22Rv1 (cell line): Measurements from ENCODE around the gene PON3.

Experiments
- CTCF ChIP-seq: fragments of 450-650 bp; IDR thresholded peaks from 2 replicates; pipeline ENCODE4 v1.5.1; 2017; ENCODE audit warnings: mild to moderate bottlenecking
- ZFX ChIP-seq: fragments of 450-650 bp; IDR thresholded peaks from 2 replicates; pipeline ENCODE4 v1.6.1; 2017; ENCODE audit warnings: antibody characterized with exemption, borderline replicate concordance

- no peak for TF ChIP-seq CTCF
- no peak for TF ChIP-seq ZFX
Observed at GRCh38 chr7:95309951-95310350, 86.2 kb downstream of the PON3 start.
